ENCODE results near the gene POU2F3. TPM values are rescaled to one million over a fixed set of nuclear protein-coding genes. Genes with fewer than 3 reads are reported as not detected.

Gene POU2F3
- total and polyA plus RNA-seq, 2 of the 4 experiments (the other 2 are of a cell fraction) = under 0.01 to 0.09 TPM

DNA sequence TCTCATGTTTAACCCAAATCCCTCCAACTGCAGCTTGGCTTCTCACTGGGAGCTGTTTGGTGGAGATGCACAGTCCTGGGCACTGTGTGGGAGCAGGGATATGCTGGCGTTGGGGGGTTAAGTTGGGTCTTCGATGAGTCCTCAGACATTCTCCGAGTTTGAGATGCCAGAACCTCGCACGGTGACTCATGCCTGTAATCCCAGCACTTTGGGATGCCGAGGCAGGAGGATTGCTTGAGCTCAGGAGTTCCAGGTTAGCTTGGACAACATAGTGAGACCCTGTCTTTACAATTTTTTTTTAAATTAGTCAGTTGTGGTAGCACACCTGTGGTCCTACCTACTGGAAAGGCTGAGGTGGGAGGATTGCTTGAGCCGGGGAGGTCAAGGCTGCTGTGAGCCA is 20.7 kb downstream of the POU2F3 start:
- Histone ChIP-seq H3K4me1 (ENCODE audit: control insufficient read depth, insufficient read depth, low read length) (no peaks in the 10 kb centered on the region), H3K27ac (ENCODE audit: insufficient read depth, low read length) (no peak overlapping the region), H4K5ac (ENCODE audit: low read depth, low read length) (no peak overlapping the region), H3K56ac (ENCODE audit: extremely low read depth, insufficient read depth, low read length) (no peak overlapping the region), H2AK5ac (ENCODE audit: low read depth, low read length) (no peak overlapping the region), H3K79me1 (ENCODE audit: low read depth in 1 of 2, low read length in 2 of 2) (no peaks in the 10 kb centered on the region), H2BK20ac (ENCODE audit: low read depth, low read length) (no peak overlapping the region), H2AK9ac (replicated peaks; ENCODE audit: low read depth, low read length, poor library complexity) (no peak overlapping the region), H2BK15ac (ENCODE audit: low read depth, low read length) (no peak overlapping the region), H3K9me3 (ENCODE audit: control insufficient read depth, insufficient read depth, low read length) (no peaks in the 10 kb centered on the region), H3K18ac (ENCODE audit: low read depth, low read length) (no peak overlapping the region), H2BK120ac (ENCODE audit: low read depth, low read length) (no peak overlapping the region), H4K91ac (ENCODE audit: insufficient read depth, low read depth, low read length) (no peak overlapping the region), H3K4ac (ENCODE audit: low read depth, low read length) (no peak overlapping the region), H3K23ac (ENCODE audit: low read depth, low read length) (no peak overlapping the region), H3K9me1 (ENCODE audit: insufficient read depth, low read length) (no peaks in the 10 kb centered on the region), H3K4me2 (ENCODE audit: low read depth, low read length) (no peak overlapping the region), H3K4me3 (ENCODE audit: insufficient read depth, low read depth, low read length) (no peak overlapping the region), H3K14ac (replicated peaks; ENCODE audit: low read depth, low read length) (no peak overlapping the region), H4K8ac (ENCODE audit: low read depth in 2 of 2, low read length in 2 of 2) (no peak overlapping the region), H3K27me3 (ENCODE audit: control insufficient read depth, insufficient read depth, low read length) (peaks cover 61% of the 10 kb centered on the region), H2AFZ (replicated peaks; ENCODE audit: low read length, poor library complexity) (no peak overlapping the region), H3K36me3 (ENCODE audit: control insufficient read depth, insufficient read depth, low read length) (no peaks in the 10 kb centered on the region), H4K20me1 (ENCODE audit: insufficient read depth, low read length) (no peaks in the 10 kb centered on the region), H2BK5ac (ENCODE audit: low read depth, low read length, poor library complexity, severe bottlenecking) (no peak overlapping the region), H3K9ac (ENCODE audit: low read depth, low read length) (no peak overlapping the region)
- no TSS peak for BruUV-seq (replicated peaks)
- in situ Hi-C loops (cut with MboI; ENCODE audit: low sequenced_read_pairs) = no loop called here
- DNase-seq (no peak), ATAC-seq (ENCODE audit: low read depth) (no peak)
- dilution Hi-C loops (cut with HindIII; ENCODE audit: low sequenced_read_pairs, unreplicated experiment) = no loop called here
- CTCF ChIA-PET = no interaction called here
- 57% methylated on average over 5 of the region's 7 CpGs; no CpG with 5 or more reads in 1 of the 2 experiments for WGBS, 2 experiments (ENCODE audit: extremely low coverage in 2 of 2, insufficient read length in 1 of 2)
- POLR2A ChIA-PET (ENCODE audit: unreplicated experiment) = no interaction called here
- TF ChIP-seq CHD1 (IDR thresholded peaks at IDR 0.05; ENCODE audit: low read depth, low read length) = no peak
- no peak for TF ChIP-seq RCOR1 (IDR thresholded peaks at IDR 0.05; ENCODE audit: insufficient replicate concordance, low read length)
- no peak for TF ChIP-seq POLR2A (IDR thresholded peaks at IDR 0.05; ENCODE audit: low read depth, low read length)
- TF ChIP-seq RAD21 (IDR thresholded peaks at IDR 0.05; ENCODE audit: low read length) = no peak
- no peak for TF ChIP-seq BHLHE40 (IDR thresholded peaks at IDR 0.05; ENCODE audit: low read depth, low read length)
- TF ChIP-seq, protein P1, sequence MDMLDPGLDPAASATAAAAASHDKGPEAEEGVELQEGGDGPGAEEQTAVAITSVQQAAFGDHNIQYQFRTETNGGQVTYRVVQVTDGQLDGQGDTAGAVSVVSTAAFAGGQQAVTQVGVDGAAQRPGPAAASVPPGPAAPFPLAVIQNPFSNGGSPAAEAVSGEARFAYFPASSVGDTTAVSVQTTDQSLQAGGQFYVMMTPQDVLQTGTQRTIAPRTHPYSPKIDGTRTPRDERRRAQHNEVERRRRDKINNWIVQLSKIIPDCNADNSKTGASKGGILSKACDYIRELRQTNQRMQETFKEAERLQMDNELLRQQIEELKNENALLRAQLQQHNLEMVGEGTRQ (IDR thresholded peaks at IDR 0.05; ENCODE audit: low read depth, low read length) = no peak
- TF ChIP-seq, protein P2, sequence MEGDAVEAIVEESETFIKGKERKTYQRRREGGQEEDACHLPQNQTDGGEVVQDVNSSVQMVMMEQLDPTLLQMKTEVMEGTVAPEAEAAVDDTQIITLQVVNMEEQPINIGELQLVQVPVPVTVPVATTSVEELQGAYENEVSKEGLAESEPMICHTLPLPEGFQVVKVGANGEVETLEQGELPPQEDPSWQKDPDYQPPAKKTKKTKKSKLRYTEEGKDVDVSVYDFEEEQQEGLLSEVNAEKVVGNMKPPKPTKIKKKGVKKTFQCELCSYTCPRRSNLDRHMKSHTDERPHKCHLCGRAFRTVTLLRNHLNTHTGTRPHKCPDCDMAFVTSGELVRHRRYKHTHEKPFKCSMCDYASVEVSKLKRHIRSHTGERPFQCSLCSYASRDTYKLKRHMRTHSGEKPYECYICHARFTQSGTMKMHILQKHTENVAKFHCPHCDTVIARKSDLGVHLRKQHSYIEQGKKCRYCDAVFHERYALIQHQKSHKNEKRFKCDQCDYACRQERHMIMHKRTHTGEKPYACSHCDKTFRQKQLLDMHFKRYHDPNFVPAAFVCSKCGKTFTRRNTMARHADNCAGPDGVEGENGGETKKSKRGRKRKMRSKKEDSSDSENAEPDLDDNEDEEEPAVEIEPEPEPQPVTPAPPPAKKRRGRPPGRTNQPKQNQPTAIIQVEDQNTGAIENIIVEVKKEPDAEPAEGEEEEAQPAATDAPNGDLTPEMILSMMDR (conservative IDR thresholded peaks at IDR 0.05; ENCODE audit: low read depth, low read length) = no peak
- TF ChIP-seq SMC3 (IDR thresholded peaks at IDR 0.05; ENCODE audit: low read depth, low read length) = no peak
- intact Hi-C loops (cut with micrococcal nuclease) = no loop called here
